GM10266 (cell line): Measurements from ENCODE around the gene PLEKHA6.
"Not testable (repeated sequence)": the region's sequence is repeated elsewhere in the genome, so short reads cannot be mapped to it uniquely, and the experiment has no call there.

Source experiments
- DNase-seq: peaks from one replicate; pipeline ENCODE4 v3.0.0; 2012; ENCODE audit errors: extremely low spot score
- CTCF ChIP-seq: IDR thresholded peaks from 2 replicates; pipeline ENCODE4 v1.5.1; 2012; ENCODE audit warnings: mild to moderate bottlenecking, low read depth; ENCODE audit not compliant: control insufficient read depth, insufficient read depth; ENCODE audit errors: missing control alignments

Gene PLEKHA6

GRCh38 chr1:204240233-204240632, 119.5 kb downstream of the PLEKHA6 start:
- TF ChIP-seq CTCF, result no peak
- DNase-seq, result no peak

- DNase-seq, result not testable (repeated sequence)
These were observed 120.3 kb downstream of the PLEKHA6 start for GRCh38 chr1:204239401-204239800.

- DNase-seq, result not testable (repeated sequence)
These were observed 121.2 kb downstream of the PLEKHA6 start for GRCh38 chr1:204238520-204238919.

- not testable (repeated sequence) for DNase-seq
These were observed 122.2 kb downstream of the PLEKHA6 start for GRCh38 chr1:204237515-204237914.

- no peak for DNase-seq
- TF ChIP-seq CTCF, result no peak
These were observed 127.2 kb downstream of the PLEKHA6 start for GRCh38 chr1:204232526-204232925.

- TF ChIP-seq CTCF, result no peak
- DNase-seq, result no peak
These were observed 129.5 kb downstream of the PLEKHA6 start for GRCh38 chr1:204230211-204230610.

- DNase-seq, result no peak
- no peak for TF ChIP-seq CTCF
These were observed 130.8 kb downstream of the PLEKHA6 start for GRCh38 chr1:204228896-204229295.

GRCh38 chr1:204227996-204228785, 131.5 kb downstream of the PLEKHA6 start:
- DNase-seq, result no peak
- TF ChIP-seq CTCF, result no peak

GRCh38 chr1:204227351-204227750, 132.4 kb downstream of the PLEKHA6 start:
- no peak for DNase-seq
- TF ChIP-seq CTCF, result no peak
